ENCODE measurements around the gene NHERF2.
"Not testable (repeated sequence)": the region's sequence is repeated elsewhere in the genome, so short reads cannot be mapped to it uniquely, and the experiment has no call there.

NHERF2 gene

DNA sequence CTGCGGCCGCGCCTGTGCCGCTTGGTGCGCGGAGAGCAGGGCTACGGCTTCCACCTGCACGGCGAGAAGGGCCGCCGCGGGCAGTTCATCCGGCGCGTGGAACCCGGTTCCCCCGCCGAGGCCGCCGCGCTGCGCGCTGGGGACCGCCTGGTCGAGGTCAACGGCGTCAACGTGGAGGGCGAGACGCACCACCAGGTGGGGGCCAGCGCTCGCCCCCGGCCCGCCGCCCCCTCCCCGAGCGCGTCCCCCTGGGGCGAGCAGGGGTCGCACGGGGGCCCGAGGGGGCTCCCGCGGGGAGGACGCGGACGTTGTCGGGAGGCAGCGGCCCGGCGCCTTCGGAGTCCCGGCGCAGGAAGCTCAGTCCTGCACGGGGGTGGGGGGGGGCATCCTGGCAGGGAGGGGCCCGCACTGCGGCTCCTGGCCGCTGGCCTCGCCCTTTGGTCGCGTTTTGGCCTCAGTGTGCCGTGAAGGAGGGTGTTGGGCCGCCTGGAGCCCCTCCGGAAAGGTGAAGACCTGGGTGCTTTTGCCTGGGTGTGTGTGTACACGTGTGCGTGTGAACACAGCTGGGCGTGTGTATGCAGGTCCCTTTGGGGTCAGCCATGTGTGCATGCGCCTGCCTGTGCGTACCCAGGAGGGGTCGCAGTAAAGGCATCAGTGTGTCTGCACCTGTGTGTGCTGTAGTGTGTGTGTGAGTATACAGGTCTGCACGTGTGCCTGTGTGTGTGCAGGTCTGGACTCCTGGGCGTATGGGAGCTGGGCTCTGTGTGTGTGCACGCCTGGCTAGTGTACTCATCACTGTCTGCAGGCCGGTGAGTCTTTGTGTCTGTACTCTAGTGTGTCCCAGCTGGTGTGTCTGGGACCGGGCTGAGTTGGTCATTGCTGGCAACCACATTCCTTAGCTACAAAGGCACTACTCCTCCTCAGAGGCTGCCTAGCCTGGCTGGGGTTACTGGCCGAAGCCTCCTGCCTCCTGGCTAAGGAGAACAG lies 615 bp downstream of the NHERF2 start:
- no peak overlapping the region for H3K27ac Mint-ChIP-seq

GRCh38 chr16:2028146-2028545 lies 1.4 kb downstream of the NHERF2 start:
- H3K9me3 Mint-ChIP-seq = no peaks in the 10 kb centered on the region
- no peak for ATAC-seq
- peaks cover 29% of the 10 kb centered on the region for H3K27me3 Mint-ChIP-seq
- H3K4me3 Mint-ChIP-seq = no peak overlapping the region
- no peak for DNase-seq
- peaks cover 20% of the 10 kb centered on the region for H3K4me1 Mint-ChIP-seq
- H3K27ac Mint-ChIP-seq = no peak overlapping the region

More for the DNA sequence above, 615 bp downstream of the NHERF2 start:
- no peak for DNase-seq
- peaks cover 29% of the 10 kb centered on the region for H3K4me1 Mint-ChIP-seq
- peaks cover 37% of the 10 kb centered on the region for H3K27me3 Mint-ChIP-seq
- peak overlapping the region; percentile 62 to 79 for H3K4me3 Mint-ChIP-seq
- peak; percentile 14 for ATAC-seq
- no peaks in the 10 kb centered on the region for H3K9me3 Mint-ChIP-seq

- H3K27ac Mint-ChIP-seq = no peak overlapping the region
- DNase-seq (no peak), ATAC-seq (no peak)
- peaks cover 15% of the 10 kb centered on the region for H3K4me1 Mint-ChIP-seq
- peaks cover 29% of the 10 kb centered on the region for H3K27me3 Mint-ChIP-seq
- H3K4me3 Mint-ChIP-seq = no peak overlapping the region
- H3K9me3 Mint-ChIP-seq = no peaks in the 10 kb centered on the region
Observed at GRCh38 chr16:2028620-2029220, 2.0 kb downstream of the NHERF2 start.

DNA sequence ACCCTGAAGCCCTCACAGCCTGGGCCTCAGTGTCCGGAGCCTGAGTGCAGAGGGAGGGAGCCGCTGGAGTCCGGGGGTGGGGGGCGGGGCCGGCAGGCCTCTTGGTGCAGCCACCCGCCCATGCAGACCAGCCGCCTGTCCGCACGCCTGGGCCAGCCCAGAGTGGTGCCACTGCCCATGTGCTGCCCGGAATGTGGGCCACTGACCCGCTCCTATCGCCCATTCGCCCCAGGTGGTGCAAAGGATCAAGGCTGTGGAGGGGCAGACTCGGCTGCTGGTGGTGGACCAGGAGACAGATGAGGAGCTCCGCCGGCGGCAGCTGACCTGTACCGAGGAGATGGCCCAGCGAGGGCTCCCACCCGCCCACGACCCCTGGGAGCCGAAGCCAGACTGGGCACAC lies 2.6 kb downstream of the NHERF2 start:
- Mint-ChIP-seq H3K4me3 (no peak overlapping the region), H3K27me3 (peaks cover 29% of the 10 kb centered on the region), H3K27ac (no peak overlapping the region), H3K9me3 (no peaks in the 10 kb centered on the region), H3K4me1 (peaks cover 10% of the 10 kb centered on the region)
- ATAC-seq = no peak
- DNase-seq = no peak

- Mint-ChIP-seq H3K9me3 (no peaks in the 10 kb centered on the region), H3K27ac (no peak overlapping the region), H3K4me1 (peaks cover 8% of the 10 kb centered on the region), H3K27me3 (peaks cover 26% of the 10 kb centered on the region), H3K4me3 (no peak overlapping the region)
- no peak for ATAC-seq
- no peak for DNase-seq
Observed at GRCh38 chr16:2030036-2030435, 3.3 kb downstream of the NHERF2 start.

GRCh38 chr16:2031081-2031577 lies 4.4 kb downstream of the NHERF2 start:
- Mint-ChIP-seq H3K4me1 (peaks cover 1% of the 10 kb centered on the region), H3K27ac (no peak overlapping the region), H3K27me3 (peaks cover 15% of the 10 kb centered on the region), H3K4me3 (no peak overlapping the region), H3K9me3 (no peaks in the 10 kb centered on the region)
- no peak for DNase-seq
- ATAC-seq = no peak

- peaks cover 10% of the 10 kb centered on the region for H3K27me3 Mint-ChIP-seq
- no peaks in the 10 kb centered on the region for H3K9me3 Mint-ChIP-seq
- ATAC-seq (peak; percentile 31), DNase-seq (no peak)
- H3K4me1 Mint-ChIP-seq = no peaks in the 10 kb centered on the region
- H3K4me3 Mint-ChIP-seq = peak overlapping the region; percentile 29 to 74
- H3K27ac Mint-ChIP-seq = peak overlapping the region in 1 of 2 donors; percentile 74
Observed at GRCh38 chr16:2032285-2033056, 5.8 kb downstream of the NHERF2 start.

GRCh38 chr16:2033057-2033908 lies 6.6 kb downstream of the NHERF2 start:
- Mint-ChIP-seq H3K4me1 (no peaks in the 10 kb centered on the region), H3K27ac (peak overlapping the region in 1 of 2 donors; percentile 89), H3K27me3 (peaks cover 2% of the 10 kb centered on the region), H3K9me3 (no peaks in the 10 kb centered on the region), H3K4me3 (peak overlapping the region; percentile 42 to 74)
- DNase-seq (no peak), ATAC-seq (peak; percentile 48)

GRCh38 chr16:2033909-2034695 lies 7.4 kb downstream of the NHERF2 start:
- ATAC-seq, DNase-seq, H3K4me1 Mint-ChIP-seq, H3K9me3 Mint-ChIP-seq, H3K27me3 Mint-ChIP-seq: not testable (repeated sequence)
- H3K27ac Mint-ChIP-seq = peak overlapping the region in 1 of 2 donors; percentile 89
- peak overlapping the region; percentile 42 to 74 for H3K4me3 Mint-ChIP-seq

DNA sequence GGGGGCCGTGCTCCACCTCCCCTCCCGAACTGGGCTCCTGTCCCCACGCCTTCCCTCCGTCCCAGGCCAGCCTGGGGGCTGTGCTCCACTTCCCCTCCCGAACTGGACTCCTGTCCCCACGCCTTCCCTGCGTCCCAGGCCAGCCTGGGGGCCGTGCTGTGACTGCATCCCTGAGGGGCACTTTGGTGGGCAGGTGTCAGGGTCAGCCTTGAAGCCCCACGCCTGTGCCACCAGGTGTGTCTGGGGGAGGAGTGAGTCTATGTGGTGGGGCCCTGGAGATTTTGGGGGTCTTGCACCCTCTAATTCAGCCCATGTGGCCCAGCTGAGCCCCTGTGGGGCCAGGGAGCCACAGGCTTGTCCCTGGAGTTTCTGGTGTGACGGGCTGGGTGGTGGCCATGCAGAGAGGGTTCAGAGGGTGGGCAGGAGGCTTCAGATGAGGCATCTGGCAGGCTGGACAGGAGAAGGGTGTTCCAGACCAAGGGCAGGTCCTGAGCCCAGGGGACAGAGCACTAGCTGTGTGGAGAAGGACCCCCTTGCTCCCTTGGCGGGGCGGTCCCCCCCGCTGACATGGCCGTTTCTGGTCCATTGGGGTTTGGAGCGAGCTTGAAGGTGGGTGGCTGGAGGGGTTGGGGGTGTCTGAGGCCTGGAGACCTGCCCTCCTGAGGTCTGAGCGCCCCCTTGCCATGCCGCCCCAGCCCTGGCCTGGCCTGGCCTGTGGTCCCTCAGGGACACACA lies 8.2 kb downstream of the NHERF2 start:
- DNase-seq (no peak), ATAC-seq (no peak)
- Mint-ChIP-seq H3K27ac (peak overlapping the region in 1 of 2 donors; percentile 42), H3K9me3 (no peaks in the 10 kb centered on the region), H3K4me1 (no peaks in the 10 kb centered on the region), H3K4me3 (no peak overlapping the region), H3K27me3 (no peaks in the 10 kb centered on the region)

GRCh38 chr16:2035431-2036199 lies 8.9 kb downstream of the NHERF2 start:
- H3K27ac Mint-ChIP-seq = no peak overlapping the region
- H3K27me3 Mint-ChIP-seq = no peaks in the 10 kb centered on the region
- no peak for ATAC-seq
- no peaks in the 10 kb centered on the region for H3K9me3 Mint-ChIP-seq
- no peak overlapping the region for H3K4me3 Mint-ChIP-seq
- no peaks in the 10 kb centered on the region for H3K4me1 Mint-ChIP-seq
- no peak for DNase-seq

GRCh38 chr16:2036200-2036966 lies 9.7 kb downstream of the NHERF2 start:
- ATAC-seq = no peak
- H3K9me3 Mint-ChIP-seq = no peaks in the 10 kb centered on the region
- H3K4me1 Mint-ChIP-seq = no peaks in the 10 kb centered on the region
- no peak for DNase-seq
- H3K27me3 Mint-ChIP-seq = no peaks in the 10 kb centered on the region
- H3K27ac Mint-ChIP-seq = no peak overlapping the region
- no peak overlapping the region for H3K4me3 Mint-ChIP-seq

Measured in stimulated activated naive CD8-positive, alpha-beta T cell treated with anti-CD3 and anti-CD28 coated beads, Interleukin-15, amount 100 ng/mL, for 72 hours (primary cell).